Measurements from ENCODE around the gene CGB3. TPM values are rescaled to one million over a fixed set of nuclear protein-coding genes. Genes with fewer than 3 reads are reported as not detected.
A peak's percentile ranks its signal among the peaks of the same experiment; 100 is the strongest.

The CGB3 gene
- total RNA-seq, 1 experiment from 2014 or later = 0.46 TPM

DNA sequence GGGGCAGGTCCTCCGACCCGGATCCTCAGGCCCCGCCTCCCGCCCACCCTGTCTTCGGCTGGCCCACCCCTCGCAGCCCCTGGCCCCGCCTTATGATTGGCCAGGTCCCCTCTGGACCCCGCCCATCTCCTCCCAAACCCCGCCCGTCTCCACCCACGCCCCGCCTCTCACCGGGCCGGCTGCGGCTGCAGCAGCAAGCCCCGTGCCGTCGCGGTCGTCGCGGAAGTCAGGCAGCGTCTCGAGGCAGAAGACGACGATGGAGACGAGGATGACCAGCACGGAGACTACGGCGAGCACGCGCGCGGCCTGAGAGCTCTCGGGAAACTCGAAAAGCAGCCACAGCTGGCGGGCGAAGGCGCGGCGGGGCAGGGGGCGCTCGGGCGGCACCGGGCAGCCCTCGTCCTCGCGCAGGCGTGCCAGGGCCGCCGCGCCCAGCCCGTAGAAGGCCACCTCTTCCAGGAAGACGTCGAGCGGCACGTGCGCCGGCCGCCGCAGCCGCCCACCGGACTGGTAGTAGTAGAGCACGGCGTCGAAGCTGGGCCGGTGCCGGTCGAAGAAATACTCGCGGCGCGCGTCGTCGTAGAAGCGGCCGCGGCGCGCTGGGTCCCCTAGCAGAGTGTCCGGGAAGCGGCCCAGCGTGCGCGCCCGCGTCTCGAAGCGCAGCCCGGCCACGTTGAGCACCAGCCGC, 47.9 kb upstream of the CGB3 start:
- H2AFZ ChIP-seq (ENCODE audit: low read length) = no peak overlapping the region
- peaks cover 83% of the 10 kb centered on the region for H3K27me3 Mint-ChIP-seq (ENCODE audit: low read depth)

More for the DNA sequence above, 47.9 kb upstream of the CGB3 start:
- H2BK5ac ChIP-seq (ENCODE audit: insufficient read length, low read length) = no peak overlapping the region
- no peak overlapping the region for H3K14ac ChIP-seq (ENCODE audit: insufficient read depth, low read length)
- H3K4me2 ChIP-seq (ENCODE audit: insufficient read depth, insufficient read length, low read length) = no peak overlapping the region
- no peak overlapping the region for H3K9ac ChIP-seq (ENCODE audit: extremely low read depth, insufficient read length, low read length)
- peaks cover 0 to 4% (median 3%) of the 10 kb centered on the region in 3 experiments; a peak in 3 of 7 replicates for H3K36me3 Mint-ChIP-seq (ENCODE audit: insufficient read depth in 1 of 3, low read depth in 3 of 3)
- H3K4me1 ChIP-seq (ENCODE audit: insufficient read depth, low read length) = no peaks in the 10 kb centered on the region
- H2BK20ac ChIP-seq (ENCODE audit: low read depth, low read length, poor library complexity, severe bottlenecking) = no peak overlapping the region
- WGBS (ENCODE audit: extremely low coverage, insufficient read length, low lambda C conversion rate) = no CpG with 5 or more reads among the region's 93 CpGs
- H3K23me2 ChIP-seq (ENCODE audit: insufficient read length, low read depth, low read length, poor library complexity, severe bottlenecking) = no peaks in the 10 kb centered on the region
- H2BK15ac ChIP-seq (ENCODE audit: low read depth, low read length) = no peak overlapping the region
- no peaks in the 10 kb centered on the region for H3K9me3 ChIP-seq (ENCODE audit: control insufficient read depth, low read depth, low read length)
- H3K79me1 ChIP-seq (ENCODE audit: insufficient read depth, low read depth, low read length, poor library complexity, severe bottlenecking) = no peaks in the 10 kb centered on the region
- no peak overlapping the region for H3K27ac Mint-ChIP-seq
- no peak overlapping the region for H2BK12ac ChIP-seq (ENCODE audit: insufficient read length, low read depth, low read length)
- peaks cover 9 to 18% of the 10 kb centered on the region in 2 experiments; a peak in 4 of 5 replicates for H3K9me3 Mint-ChIP-seq
- peaks cover 9 to 32% of the 10 kb centered on the region in 2 experiments for H3K4me1 Mint-ChIP-seq
- H3K27ac ChIP-seq (ENCODE audit: insufficient read length, low read depth, low read length) = no peak overlapping the region
- H2AK5ac ChIP-seq (ENCODE audit: insufficient read length, low read length) = no peak overlapping the region
- H4K8ac ChIP-seq (replicated peaks; ENCODE audit: insufficient read length, low read depth, low read length) = no peak overlapping the region
- no peak overlapping the region for H3K4ac ChIP-seq (ENCODE audit: low read depth, low read length)
- no peak overlapping the region for H3K56ac ChIP-seq (ENCODE audit: insufficient read length, low read depth, low read length)
- H3K4me3 Mint-ChIP-seq = peak overlapping the region; percentile 43 to 81
- H3K79me2 ChIP-seq (ENCODE audit: insufficient read depth, low read length) = no peaks in the 10 kb centered on the region
- TF ChIP-seq, protein P1, sequence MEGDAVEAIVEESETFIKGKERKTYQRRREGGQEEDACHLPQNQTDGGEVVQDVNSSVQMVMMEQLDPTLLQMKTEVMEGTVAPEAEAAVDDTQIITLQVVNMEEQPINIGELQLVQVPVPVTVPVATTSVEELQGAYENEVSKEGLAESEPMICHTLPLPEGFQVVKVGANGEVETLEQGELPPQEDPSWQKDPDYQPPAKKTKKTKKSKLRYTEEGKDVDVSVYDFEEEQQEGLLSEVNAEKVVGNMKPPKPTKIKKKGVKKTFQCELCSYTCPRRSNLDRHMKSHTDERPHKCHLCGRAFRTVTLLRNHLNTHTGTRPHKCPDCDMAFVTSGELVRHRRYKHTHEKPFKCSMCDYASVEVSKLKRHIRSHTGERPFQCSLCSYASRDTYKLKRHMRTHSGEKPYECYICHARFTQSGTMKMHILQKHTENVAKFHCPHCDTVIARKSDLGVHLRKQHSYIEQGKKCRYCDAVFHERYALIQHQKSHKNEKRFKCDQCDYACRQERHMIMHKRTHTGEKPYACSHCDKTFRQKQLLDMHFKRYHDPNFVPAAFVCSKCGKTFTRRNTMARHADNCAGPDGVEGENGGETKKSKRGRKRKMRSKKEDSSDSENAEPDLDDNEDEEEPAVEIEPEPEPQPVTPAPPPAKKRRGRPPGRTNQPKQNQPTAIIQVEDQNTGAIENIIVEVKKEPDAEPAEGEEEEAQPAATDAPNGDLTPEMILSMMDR (conservative IDR thresholded peaks at IDR 0.05) = no peak
- no peak overlapping the region for H3T11ph ChIP-seq (ENCODE audit: low read length)
- peaks cover 41% of the 10 kb centered on the region for H3K27me3 ChIP-seq (ENCODE audit: insufficient read depth, low read length)
- H2BK120ac ChIP-seq (ENCODE audit: low read depth, low read length, poor library complexity, severe bottlenecking) = no peak overlapping the region
- H3K23ac ChIP-seq (ENCODE audit: insufficient read length, low read depth, low read length) = no peak overlapping the region
- H4K5ac ChIP-seq (ENCODE audit: insufficient read length, low read depth, low read length) = no peak overlapping the region
- H4K20me1 ChIP-seq (ENCODE audit: control insufficient read depth, insufficient read depth, insufficient read length) = no peaks in the 10 kb centered on the region
- DNase-seq = peak; percentile 92
- no peak overlapping the region for H4K91ac ChIP-seq (ENCODE audit: insufficient read length, low read depth, low read length)
- H3K18ac ChIP-seq (ENCODE audit: insufficient read length, low read depth, low read length) = no peak overlapping the region
